Measurements from ENCODE around the gene TRIM24.

The TRIM24 gene

DNA sequence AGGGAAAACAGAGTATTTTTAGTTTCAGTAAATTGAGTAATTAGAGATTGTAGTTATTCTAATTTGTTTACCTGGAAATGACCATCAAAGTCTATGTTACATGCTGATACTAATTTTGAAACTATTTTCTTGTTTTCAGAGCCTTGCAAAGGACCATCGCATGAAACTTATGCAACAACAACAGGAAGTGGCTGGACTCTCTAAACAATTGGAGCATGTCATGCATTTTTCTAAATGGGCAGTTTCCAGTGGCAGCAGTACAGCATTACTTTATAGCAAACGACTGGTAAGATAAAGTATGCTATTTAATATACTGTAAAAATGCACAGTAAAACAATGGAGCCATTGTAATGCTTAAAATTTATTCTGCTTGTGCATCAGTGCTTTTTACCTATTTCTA, 78.5 kb downstream of the TRIM24 start:
- no peak overlapping the region for H3K9ac ChIP-seq (ENCODE audit: low read length)
- H3K27ac ChIP-seq (ENCODE audit: low read depth, low read length), result no peak overlapping the region
- no peaks in the 10 kb centered on the region for H3K4me1 ChIP-seq (ENCODE audit: control insufficient read depth, insufficient read depth, low read length)
- H3K4me3 ChIP-seq (ENCODE audit: low read length), result no peak overlapping the region
- no peaks in the 10 kb centered on the region for H3K36me3 ChIP-seq (ENCODE audit: control insufficient read depth, insufficient read depth, low read length)
- no peaks in the 10 kb centered on the region for H3K27me3 ChIP-seq (ENCODE audit: control insufficient read depth, insufficient read depth, low read length)

DNA sequence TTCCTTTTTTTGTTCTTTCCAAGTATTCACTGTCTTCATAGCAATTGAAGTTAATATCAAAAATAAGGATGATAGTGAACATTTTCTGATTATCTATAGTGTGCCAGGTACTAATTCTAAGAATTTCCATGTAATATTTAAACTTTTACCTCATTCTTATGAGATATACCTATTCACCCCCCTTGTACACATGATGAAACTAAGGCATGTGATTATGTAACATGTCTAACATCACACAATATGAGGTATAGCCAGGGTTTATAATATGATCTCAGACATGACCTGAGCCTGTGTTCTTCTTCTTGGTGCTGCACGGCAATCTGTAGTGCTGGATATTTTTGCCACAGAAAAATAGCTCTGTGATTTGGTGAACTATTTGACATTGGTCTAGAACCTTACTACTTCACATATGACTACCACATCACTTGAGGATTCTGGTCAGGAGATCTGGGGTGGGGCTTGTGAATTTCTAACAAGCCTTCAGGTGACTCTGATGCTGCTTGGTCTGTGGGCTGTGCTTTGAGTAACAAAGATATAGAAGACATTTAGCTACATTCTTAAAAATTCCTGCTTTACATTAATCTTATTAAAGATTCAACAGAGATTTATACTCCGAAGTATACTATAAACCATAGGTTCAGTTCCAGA, 79.1 kb downstream of the TRIM24 start:
- no peaks in the 10 kb centered on the region for H3K4me1 ChIP-seq (ENCODE audit: control insufficient read depth, insufficient read depth, low read length)
- no peak overlapping the region for H3K9ac ChIP-seq (ENCODE audit: low read length)
- no peaks in the 10 kb centered on the region for H3K27me3 ChIP-seq (ENCODE audit: control insufficient read depth, insufficient read depth, low read length)
- H3K4me3 ChIP-seq (ENCODE audit: low read length), result no peak overlapping the region
- H3K27ac ChIP-seq (ENCODE audit: low read depth, low read length), result no peak overlapping the region
- no peaks in the 10 kb centered on the region for H3K36me3 ChIP-seq (ENCODE audit: control insufficient read depth, insufficient read depth, low read length)

DNA sequence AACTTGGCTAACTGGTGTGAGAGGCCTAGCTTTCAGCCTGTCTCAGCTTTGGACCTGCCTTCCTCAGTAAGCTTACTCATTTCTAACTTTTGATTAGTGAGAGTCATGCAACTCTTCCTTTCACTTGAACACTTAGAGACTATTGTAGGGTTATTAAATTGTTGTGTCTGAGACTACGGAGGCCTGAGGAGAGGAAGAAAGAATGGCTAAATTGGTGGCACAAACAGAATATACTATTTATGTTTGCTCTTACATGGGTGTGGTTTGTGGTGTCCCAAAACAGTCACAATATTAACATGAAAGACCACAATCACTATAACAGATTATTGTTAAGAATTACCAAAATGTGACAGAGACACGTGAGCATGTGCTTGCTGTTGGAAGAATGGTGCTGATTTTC, 82.1 kb downstream of the TRIM24 start:
- no peaks in the 10 kb centered on the region for H3K4me1 ChIP-seq (ENCODE audit: control insufficient read depth, insufficient read depth, low read length)
- H3K27ac ChIP-seq (ENCODE audit: low read depth, low read length), result no peak overlapping the region
- H3K27me3 ChIP-seq (ENCODE audit: control insufficient read depth, insufficient read depth, low read length), result no peaks in the 10 kb centered on the region
- H3K4me3 ChIP-seq (ENCODE audit: low read length), result no peak overlapping the region
- H3K9ac ChIP-seq (ENCODE audit: low read length), result no peak overlapping the region
- peaks cover 3% of the 10 kb centered on the region for H3K36me3 ChIP-seq (ENCODE audit: control insufficient read depth, insufficient read depth, low read length)

DNA sequence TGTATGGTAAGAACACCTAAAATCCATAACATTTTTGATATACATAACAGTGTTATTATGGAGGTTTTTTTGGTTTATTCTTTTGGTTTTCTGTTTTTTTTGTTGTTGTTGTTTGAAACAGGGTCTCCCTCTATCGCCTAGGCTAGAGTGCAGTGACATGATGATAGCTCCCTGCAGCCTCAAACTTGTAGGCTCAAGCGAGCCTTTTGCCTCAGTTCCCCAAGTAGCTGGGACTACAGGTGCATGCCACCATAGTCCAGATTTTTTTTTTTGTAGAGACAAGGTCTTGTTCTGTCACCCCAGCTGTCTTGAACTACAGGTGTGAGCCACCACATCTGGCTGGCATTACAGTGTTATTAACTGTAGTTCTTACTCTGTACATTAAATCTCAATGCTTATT, 83.7 kb downstream of the TRIM24 start:
- Histone ChIP-seq H3K27ac (ENCODE audit: low read depth, low read length) (no peak overlapping the region), H3K9ac (ENCODE audit: low read length) (no peak overlapping the region), H3K36me3 (ENCODE audit: control insufficient read depth, insufficient read depth, low read length) (peaks cover 3% of the 10 kb centered on the region), H3K4me3 (ENCODE audit: low read length) (no peak overlapping the region), H3K27me3 (ENCODE audit: control insufficient read depth, insufficient read depth, low read length) (no peaks in the 10 kb centered on the region), H3K4me1 (ENCODE audit: control insufficient read depth, insufficient read depth, low read length) (no peaks in the 10 kb centered on the region)

DNA sequence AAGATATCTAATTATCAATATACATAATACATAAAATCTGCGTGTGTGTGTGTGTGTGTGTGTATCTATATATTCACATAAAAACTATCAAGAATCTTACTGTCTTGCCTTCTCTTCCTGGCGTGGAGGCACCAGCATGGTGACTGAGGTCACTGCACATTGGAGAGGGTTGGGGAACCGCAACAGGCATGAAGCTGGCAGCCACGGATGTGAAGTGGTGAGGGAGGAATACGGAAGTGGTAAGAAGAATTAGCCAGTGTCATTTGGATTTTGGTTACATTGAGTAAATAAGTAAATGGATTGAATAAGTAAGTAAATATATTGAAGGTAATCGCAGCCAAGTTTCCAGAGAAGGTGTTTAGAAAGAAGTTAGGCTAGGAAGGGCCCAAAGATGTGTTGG, 85.1 kb downstream of the TRIM24 start:
- Histone ChIP-seq H3K27ac (ENCODE audit: low read depth, low read length) (no peak overlapping the region), H3K4me1 (ENCODE audit: control insufficient read depth, insufficient read depth, low read length) (no peaks in the 10 kb centered on the region), H3K27me3 (ENCODE audit: control insufficient read depth, insufficient read depth, low read length) (no peaks in the 10 kb centered on the region), H3K4me3 (ENCODE audit: low read length) (no peak overlapping the region), H3K9ac (ENCODE audit: low read length) (no peak overlapping the region), H3K36me3 (ENCODE audit: control insufficient read depth, insufficient read depth, low read length) (peaks cover 3% of the 10 kb centered on the region)

DNA sequence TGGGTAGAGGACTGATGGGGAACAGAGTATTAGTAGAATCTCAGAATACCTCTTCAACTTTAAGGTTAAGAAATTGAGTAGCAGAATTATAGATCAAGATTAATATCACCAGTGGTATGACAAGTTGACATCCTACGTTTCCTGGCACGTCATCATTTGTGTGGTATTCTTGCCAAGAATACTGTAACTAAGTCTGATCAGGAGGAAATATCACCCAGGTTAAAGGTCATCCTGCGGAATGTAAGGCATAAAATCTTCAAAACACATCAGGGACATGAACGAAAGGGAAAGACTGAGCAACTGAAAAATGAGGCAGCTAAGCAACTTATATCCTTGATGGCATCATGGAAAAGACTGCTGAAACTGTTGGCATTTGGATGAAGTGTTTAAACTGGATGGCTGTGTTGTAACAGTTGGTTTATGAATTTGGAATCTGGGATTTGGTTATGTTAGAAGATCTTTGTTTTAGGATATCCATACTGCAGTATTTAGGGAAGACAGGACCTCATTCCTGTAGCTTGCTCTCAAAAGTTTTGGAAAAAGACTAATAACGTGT, 86.1 kb downstream of the TRIM24 start:
- no peaks in the 10 kb centered on the region for H3K27me3 ChIP-seq (ENCODE audit: control insufficient read depth, insufficient read depth, low read length)
- H3K9ac ChIP-seq (ENCODE audit: low read length), result no peak overlapping the region
- H3K4me3 ChIP-seq (ENCODE audit: low read length), result no peak overlapping the region
- H3K27ac ChIP-seq (ENCODE audit: low read depth, low read length), result no peak overlapping the region
- H3K4me1 ChIP-seq (ENCODE audit: control insufficient read depth, insufficient read depth, low read length), result no peaks in the 10 kb centered on the region
- peaks cover 8% of the 10 kb centered on the region for H3K36me3 ChIP-seq (ENCODE audit: control insufficient read depth, insufficient read depth, low read length)

DNA sequence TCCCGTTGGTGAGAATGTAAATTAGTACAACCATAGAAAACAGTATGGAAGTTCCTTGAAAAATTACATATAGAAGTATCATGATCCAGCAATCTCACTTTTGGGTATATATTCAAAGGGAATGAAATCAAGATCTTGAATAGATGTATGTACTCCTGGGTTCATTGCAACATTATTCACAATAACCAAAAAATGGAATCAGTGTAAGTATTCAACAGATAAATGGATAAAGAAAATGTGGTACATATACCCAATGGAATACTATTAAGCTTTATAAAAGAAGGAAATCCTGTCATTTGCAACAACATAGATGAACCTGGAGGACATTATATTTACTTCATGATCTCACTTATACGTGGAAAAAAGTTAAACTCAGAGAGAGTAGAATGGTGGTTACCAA, 86.8 kb downstream of the TRIM24 start:
- H3K27ac ChIP-seq (ENCODE audit: low read depth, low read length), result no peak overlapping the region
- no peaks in the 10 kb centered on the region for H3K27me3 ChIP-seq (ENCODE audit: control insufficient read depth, insufficient read depth, low read length)
- H3K4me1 ChIP-seq (ENCODE audit: control insufficient read depth, insufficient read depth, low read length), result no peaks in the 10 kb centered on the region
- no peak overlapping the region for H3K9ac ChIP-seq (ENCODE audit: low read length)
- H3K36me3 ChIP-seq (ENCODE audit: control insufficient read depth, insufficient read depth, low read length), result peaks cover 10% of the 10 kb centered on the region
- no peak overlapping the region for H3K4me3 ChIP-seq (ENCODE audit: low read length)

DNA sequence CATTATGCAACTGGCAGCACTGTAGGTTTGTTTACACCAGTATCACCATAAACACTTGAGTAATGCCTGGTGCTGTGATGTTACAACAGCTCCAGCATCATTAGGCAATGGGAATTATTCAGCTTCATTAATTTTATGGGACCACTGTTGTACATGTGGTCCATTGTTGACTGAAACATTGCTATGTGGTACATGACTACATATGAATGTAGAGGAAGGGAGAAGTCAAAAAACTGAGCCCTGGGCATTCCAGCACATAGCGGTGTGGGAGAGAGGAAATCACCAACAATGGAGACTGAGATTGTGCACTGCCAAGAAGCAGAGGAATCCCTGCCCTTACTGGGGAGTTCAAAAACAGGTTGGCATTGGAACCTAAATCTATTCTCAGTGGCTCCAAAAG, 89.0 kb downstream of the TRIM24 start:
- Histone ChIP-seq H3K36me3 (ENCODE audit: control insufficient read depth, insufficient read depth, low read length) (peaks cover 20% of the 10 kb centered on the region), H3K27me3 (ENCODE audit: control insufficient read depth, insufficient read depth, low read length) (no peaks in the 10 kb centered on the region), H3K27ac (ENCODE audit: low read depth, low read length) (no peak overlapping the region), H3K4me3 (ENCODE audit: low read length) (no peak overlapping the region), H3K9ac (ENCODE audit: low read length) (no peak overlapping the region), H3K4me1 (ENCODE audit: control insufficient read depth, insufficient read depth, low read length) (no peaks in the 10 kb centered on the region)

DNA sequence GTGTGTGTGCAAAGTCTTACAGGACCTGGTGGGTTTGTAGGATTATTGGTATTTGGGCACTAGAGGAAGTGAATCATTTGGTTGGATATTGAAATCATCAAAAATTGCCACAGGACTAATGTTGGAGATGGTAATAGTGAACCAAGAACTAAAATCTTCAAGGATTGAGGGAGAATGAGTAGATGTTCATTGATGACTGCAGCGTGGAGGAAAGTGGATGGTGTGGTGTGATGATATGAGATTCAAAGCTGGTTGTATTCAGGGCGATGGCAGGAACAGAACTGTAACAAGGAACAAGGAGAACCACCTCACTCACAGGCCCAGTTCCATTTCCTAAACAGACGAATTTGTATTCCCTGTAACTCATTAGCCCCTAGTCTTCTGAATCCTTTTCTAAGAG, 90.3 kb downstream of the TRIM24 start:
- Histone ChIP-seq H3K36me3 (ENCODE audit: control insufficient read depth, insufficient read depth, low read length) (peaks cover 23% of the 10 kb centered on the region), H3K9ac (ENCODE audit: low read length) (no peak overlapping the region), H3K27me3 (ENCODE audit: control insufficient read depth, insufficient read depth, low read length) (no peaks in the 10 kb centered on the region), H3K4me1 (ENCODE audit: control insufficient read depth, insufficient read depth, low read length) (no peaks in the 10 kb centered on the region), H3K27ac (ENCODE audit: low read depth, low read length) (no peak overlapping the region), H3K4me3 (ENCODE audit: low read length) (no peak overlapping the region)

DNA sequence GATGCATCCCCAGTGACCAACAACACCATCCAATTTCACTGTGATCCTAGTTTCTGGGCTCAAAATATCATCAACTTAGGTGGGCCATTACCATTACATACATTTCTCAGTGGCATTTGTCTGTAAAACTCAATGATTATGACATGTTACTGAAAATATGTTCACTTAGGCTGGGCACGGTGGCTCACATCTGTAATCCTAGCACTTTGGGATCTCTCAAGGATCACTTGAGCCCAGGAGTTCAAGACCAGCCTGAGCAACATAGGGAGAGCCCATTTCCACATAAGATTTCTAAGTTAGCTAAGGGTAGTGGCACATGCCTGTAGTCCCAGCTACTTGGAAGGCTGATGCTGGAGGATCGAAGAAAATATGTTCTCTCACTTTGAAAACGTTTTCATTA, 91.0 kb downstream of the TRIM24 start:
- Histone ChIP-seq H3K27me3 (ENCODE audit: control insufficient read depth, insufficient read depth, low read length) (no peaks in the 10 kb centered on the region), H3K4me3 (ENCODE audit: low read length) (no peak overlapping the region), H3K9ac (ENCODE audit: low read length) (no peak overlapping the region), H3K4me1 (ENCODE audit: control insufficient read depth, insufficient read depth, low read length) (no peaks in the 10 kb centered on the region), H3K36me3 (ENCODE audit: control insufficient read depth, insufficient read depth, low read length) (peaks cover 27% of the 10 kb centered on the region), H3K27ac (ENCODE audit: low read depth, low read length) (no peak overlapping the region)

DNA sequence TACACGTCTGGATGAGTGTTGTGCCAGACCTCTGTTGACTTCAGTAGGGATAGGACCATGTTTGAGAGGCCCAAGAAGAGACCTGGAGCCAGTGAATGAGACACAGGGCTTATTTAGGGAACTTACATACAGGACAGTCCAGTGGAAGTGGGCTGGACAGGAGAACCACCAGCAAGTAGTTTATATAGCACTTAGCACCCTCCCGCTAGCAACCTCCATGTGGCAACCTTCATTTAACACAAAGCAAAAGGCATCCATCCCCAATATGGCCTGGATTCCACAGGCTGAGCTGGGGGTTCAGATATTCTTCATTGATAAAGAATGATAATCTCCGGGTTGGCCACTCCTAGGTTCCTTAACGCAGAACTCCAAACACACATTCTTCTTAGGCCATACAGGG, 93.7 kb downstream of the TRIM24 start:
- Histone ChIP-seq H3K36me3 (ENCODE audit: control insufficient read depth, insufficient read depth, low read length) (peaks cover 40% of the 10 kb centered on the region), H3K27ac (ENCODE audit: low read depth, low read length) (no peak overlapping the region), H3K27me3 (ENCODE audit: control insufficient read depth, insufficient read depth, low read length) (no peaks in the 10 kb centered on the region), H3K4me3 (ENCODE audit: low read length) (no peak overlapping the region), H3K4me1 (ENCODE audit: control insufficient read depth, insufficient read depth, low read length) (no peaks in the 10 kb centered on the region), H3K9ac (ENCODE audit: low read length) (no peak overlapping the region)

DNA sequence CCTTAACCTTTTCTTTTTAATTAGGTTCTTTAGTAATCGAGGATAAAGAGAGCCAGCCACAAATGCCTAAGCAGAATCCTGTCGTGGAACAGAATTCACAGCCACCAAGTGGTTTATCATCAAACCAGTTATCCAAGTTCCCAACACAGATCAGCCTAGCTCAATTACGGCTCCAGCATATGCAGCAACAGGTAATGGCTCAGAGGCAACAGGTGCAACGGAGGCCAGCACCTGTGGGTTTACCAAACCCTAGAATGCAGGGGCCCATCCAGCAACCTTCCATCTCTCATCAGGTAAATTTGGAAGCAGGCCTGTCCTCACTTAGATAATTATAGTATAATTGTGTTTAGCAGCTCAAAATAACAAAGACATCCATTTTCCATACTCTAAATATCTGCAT, 94.6 kb downstream of the TRIM24 start:
- Histone ChIP-seq H3K4me1 (ENCODE audit: control insufficient read depth, insufficient read depth, low read length) (no peaks in the 10 kb centered on the region), H3K27me3 (ENCODE audit: control insufficient read depth, insufficient read depth, low read length) (no peaks in the 10 kb centered on the region), H3K4me3 (ENCODE audit: low read length) (no peak overlapping the region), H3K9ac (ENCODE audit: low read length) (no peak overlapping the region), H3K27ac (ENCODE audit: low read depth, low read length) (no peak overlapping the region), H3K36me3 (ENCODE audit: control insufficient read depth, insufficient read depth, low read length) (peaks cover 41% of the 10 kb centered on the region)

DNA sequence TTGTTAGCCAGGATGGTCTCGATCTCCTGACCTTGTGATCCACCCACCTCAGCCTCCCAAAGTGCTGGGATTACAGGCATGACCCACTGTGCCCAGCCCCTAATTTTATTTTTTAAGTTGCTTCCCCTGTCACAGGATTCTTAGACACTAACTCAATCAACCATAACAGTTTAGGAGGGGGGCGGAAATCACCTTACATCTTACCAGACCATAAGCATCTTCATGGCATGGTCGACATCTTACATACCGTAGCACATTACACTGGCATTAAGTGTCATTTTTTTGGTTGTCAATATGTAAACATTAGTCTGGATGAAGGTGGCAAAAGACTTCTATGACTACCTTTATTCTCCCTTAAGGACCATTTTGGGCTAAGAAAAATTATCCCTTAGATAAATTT, 95.6 kb downstream of the TRIM24 start:
- Histone ChIP-seq H3K36me3 (ENCODE audit: control insufficient read depth, insufficient read depth, low read length) (peaks cover 42% of the 10 kb centered on the region), H3K27me3 (ENCODE audit: control insufficient read depth, insufficient read depth, low read length) (no peaks in the 10 kb centered on the region), H3K4me3 (ENCODE audit: low read length) (no peak overlapping the region), H3K4me1 (ENCODE audit: control insufficient read depth, insufficient read depth, low read length) (no peaks in the 10 kb centered on the region), H3K27ac (ENCODE audit: low read depth, low read length) (no peak overlapping the region), H3K9ac (ENCODE audit: low read length) (no peak overlapping the region)
